ENCODE results near the gene VWF.

Gene VWF

DNA sequence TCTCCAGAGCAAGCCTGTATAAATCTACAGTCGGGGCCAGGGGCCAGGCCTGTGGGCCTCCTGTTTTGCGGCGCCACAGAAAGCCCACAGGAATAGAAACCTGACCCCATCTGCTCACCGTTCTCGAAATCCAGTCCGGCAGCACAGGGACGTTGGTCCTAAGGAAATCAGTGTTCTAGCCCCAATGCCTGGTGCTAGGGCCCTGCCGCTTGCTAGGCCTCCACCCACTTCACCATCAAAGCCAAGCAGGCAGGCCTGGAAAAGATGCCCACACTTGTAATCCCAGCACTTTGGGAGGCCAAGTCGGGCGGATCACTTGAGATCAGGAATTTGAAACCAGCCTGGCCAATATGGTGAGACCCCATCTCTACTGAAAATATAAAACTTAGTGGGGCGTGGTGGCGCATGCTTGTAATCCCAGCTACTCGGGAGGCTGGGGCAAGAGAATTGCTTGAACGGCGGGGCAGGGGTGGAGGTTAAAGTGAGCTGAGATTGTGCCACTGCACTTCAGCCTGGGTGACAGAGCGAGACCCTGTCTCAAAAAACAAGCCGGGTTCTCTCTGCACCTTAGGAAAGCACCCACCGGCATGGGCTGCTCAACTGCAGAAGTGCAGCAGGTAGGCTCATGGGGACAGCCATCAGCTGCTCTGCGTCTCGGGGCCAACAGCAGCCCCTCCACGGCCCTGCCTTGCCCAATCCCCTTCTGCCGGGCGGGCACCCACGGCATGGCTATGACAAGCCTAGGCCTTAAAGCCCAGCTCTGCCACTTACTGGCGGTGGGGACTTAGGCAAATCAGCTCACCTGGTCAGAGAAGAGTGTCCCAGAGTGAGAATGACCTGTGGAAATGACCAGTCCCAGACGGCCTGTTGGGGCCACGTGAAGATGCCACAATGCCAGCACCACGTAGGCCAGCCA lies 47.4 kb downstream of the VWF start:
- no peak for DNase-seq

DNA sequence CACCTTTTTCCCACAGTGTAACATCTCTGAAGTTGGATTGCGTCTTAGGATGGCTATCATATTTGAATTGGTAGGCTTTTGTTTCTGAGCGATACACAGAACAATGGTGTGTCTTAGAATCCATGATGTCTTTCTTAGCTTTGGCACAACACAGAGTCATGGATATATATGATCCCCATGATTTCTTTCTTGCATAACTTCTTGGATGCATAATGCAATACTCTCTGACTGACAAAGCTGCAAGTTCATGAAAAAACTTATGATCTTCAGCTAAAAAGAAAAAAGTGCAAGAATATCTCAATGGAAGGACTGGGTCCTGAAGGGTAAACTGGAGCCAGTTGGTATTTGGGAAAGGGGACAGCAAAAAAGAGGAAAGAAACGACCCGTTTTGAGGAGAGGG lies 48.1 kb downstream of the VWF start:
- no peak for DNase-seq

DNA sequence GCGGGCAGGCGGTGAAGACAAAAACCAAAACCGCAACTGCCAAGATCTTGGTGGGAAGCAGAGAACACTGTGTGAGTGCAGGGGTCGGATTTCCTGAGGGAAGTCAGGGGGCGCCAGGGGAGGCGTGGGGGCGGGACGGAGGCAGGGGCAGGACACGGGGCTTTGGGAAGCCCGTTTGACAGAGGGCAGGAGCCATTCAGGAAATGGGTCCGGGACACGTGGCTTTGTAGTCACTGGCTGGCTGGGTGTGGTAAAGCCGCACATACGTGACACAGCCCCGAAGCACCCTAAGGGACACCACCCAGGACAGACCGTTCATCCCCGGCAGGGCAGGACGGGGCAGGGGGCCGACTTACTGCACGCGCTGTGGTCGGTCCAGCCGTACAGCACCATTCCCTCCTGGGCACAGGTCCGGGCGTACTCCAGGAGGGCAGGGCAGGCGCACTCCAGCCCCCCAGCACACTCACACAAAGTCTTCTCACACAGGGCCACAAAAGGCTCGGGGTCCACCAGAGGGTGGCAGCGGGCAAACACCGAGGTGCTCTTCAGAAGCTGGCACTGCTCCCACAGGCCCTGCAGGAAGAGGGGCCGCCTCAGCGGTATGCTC lies 49.4 kb downstream of the VWF start:
- peak; percentile 61 to 72 for DNase-seq

DNA sequence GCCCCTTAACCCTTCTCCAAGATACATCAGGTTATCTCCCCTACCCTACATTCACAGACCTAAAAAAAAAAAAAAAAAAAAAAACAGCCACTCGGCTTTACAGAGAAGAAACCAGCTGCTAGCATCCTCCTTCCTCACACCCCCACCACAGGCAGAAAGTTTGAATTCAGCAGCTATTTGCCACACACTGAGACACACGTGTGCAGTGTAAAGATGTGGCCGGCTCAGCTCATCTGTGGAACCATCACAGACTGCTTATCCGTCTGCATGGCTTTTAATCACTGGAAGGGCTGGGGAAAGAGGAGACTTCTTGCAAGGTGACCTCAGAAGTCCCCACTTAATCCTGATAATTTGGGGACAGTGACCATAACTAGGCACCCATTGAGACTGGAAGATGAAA lies 50.0 kb downstream of the VWF start:
- DNase-seq = no peak

DNA sequence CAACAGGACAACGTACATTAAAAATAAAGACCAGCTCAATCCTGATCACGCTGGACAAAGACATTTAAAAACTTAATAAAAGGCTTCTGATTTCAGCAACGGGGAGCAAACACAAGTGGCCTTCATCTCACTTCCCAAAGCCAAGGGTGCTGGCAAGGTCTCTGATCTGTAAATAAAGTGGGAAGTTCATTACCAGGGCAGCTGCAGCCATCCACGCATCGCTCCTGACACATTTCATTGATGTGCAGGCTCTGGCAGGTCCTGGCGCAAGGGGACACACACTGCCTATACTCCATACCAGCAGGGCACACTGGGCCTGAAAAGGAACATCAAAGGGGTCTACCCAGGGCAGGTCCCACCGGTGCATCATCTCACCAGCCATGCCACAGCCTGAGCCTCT lies 51.0 kb downstream of the VWF start:
- peak; percentile 37 to 70 for DNase-seq

DNA sequence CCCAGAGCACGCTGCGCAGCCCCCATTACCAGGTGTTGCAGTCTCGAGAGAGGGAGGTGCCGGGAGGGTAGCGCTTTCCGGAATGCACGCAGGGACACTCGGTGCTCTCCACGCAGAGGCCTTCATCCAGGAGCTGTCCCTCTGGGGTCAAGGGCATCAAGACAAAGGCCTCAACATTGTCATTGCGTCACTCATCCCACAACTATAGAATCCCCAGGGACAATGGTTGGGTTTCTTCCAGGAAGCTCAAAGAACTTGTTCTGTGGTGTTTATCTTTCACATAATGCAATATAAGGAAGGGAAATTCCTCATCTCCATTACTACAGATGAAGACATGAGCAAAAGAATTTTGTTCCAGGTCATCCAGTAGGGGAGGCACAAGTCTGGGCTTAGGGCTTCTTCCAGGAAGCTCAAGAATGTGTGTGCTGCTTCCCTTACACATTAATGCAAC lies 52.1 kb downstream of the VWF start:
- DNase-seq = no peak

DNA sequence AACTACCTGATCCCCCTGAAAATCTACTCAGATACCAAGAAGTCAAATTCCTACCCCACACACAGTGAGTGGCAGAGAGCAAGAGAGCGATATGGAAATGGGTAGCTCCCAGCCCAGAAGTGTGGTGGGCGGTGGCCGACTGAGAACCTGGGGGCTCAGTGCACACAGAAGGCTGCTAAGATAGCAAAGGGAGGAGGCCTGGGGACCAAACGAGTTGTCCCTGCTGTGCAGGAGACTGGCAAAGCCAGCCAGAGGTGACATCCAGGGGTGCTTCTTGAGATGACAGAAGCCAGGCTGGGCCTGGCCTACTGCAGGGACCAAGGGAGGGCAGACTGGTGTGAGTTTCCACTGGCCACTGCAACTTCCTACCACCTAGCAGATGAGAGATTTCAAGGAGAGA lies 52.9 kb downstream of the VWF start:
- no peak for DNase-seq

DNA sequence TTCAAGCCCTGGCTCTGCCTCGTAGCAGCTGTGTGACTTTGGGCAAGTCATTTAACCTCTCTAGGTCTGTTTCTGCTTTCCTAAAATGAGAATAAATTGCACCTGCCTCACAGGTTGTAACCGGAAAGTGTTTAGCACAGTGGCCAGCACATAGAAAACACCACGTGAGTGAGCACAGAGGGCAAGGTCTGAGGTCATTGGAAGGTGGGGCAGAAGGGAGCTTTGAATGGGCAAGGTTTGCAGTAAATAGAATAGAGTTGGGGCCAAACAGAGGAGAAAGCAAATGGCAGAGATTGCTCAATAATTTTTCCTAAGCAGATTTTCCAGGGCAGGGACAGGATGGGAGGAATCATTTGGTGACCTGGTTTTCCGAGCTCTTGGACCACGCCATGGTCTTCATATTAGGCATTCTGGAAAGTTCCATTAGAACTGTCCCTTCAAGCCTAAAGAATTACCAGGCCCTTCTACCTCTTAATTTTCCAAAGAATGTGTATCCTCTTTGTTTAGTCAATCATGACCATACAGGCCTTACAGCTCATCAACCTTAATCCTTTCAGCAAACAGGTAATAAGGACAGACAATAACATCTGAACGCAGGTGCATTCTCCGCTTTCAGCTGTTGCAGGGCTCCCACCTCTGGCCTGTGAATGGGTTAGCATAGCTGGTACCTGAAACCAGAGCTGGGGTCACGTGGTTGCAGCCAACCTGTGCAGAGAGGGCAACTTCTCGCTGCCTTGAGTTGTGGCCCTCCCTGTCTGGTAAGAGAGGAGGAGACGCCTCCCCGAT lies 53.8 kb downstream of the VWF start:
- no peak for DNase-seq

DNA sequence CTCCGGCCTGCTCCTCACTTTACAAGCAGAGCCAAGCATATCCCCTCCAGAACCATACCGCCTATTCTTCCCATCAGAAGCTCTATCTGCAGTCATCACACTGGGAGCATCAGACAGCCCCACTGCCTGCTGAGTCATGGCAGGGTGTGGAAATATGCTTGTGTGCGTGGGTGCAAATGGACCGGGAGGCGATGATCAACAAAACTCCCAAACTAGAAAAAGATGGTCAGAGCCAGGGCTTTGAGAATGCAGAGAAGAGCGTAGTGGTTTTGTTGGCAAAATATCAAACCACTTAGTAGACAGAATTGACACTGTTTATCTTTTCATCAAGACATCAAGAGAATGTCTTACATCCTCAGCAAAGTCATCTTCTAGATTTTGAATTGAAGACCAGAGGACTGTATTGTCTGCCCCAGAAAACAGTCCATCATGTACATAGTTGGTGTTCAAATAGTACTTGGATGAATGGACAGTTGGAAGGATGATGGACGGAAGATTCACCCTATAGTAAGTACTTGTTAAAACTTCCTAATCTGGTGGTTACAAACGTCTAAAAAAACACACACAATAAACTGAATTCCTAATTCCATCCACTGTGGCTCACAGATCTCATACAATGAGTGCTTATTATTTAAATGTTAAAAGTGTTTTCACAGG lies 54.9 kb downstream of the VWF start:
- DNase-seq = peak; percentile 78 to 86

DNA sequence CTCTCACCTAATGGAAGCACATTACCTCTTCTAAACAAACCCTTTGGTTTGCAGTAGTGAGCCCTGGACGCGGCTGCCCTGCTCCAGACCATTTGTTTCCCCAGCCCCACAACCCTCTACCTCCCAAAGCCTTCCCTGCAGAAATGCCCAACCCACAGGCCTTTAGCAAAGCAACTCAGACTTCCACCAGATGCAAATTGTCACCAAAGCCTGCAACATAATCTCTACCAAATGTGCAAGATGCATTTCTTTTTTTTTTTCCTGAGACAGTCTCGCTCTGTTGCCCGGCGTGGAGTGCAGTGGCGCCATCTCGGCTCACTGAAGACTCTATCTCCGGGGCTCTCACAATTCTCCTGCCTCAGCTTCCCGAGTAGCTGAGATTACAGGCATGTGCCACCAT lies 56.2 kb downstream of the VWF start:
- no peak for DNase-seq

DNA sequence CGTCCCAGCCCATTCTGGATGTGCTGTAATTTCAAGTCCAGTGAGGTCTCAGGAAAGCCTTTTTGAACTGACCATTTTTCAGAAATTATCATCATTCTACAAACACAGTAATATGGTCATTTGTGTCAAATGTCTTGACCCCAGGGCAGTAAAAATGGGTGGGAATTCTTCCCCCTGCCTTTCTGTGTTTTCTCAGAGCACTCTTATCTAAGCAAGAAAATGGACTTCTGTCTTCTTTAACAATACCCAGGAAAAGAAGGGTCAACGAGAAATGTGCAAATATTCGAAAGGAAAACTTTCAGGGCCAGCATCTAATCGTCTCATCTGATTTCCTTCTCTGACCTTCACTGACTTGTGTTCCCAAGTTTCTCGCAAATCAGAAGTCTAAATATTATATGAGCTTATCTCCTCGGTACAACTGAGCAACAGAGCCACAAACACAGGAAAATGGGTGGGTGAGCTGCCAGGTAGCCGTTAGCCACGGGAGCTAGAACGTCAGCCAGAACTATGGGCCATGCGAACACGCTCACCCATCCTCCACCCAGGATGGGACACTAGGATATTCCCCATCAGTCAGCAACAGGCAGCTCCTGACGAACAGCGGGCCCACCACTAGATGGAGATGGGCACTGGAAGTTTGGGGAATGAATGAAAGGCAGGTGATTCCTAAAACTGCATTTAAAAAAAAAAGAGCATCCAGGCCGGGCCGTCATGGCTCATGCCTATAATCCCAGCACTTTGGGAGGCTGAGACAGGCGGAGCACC lies 57.1 kb downstream of the VWF start:
- DNase-seq = no peak

DNA sequence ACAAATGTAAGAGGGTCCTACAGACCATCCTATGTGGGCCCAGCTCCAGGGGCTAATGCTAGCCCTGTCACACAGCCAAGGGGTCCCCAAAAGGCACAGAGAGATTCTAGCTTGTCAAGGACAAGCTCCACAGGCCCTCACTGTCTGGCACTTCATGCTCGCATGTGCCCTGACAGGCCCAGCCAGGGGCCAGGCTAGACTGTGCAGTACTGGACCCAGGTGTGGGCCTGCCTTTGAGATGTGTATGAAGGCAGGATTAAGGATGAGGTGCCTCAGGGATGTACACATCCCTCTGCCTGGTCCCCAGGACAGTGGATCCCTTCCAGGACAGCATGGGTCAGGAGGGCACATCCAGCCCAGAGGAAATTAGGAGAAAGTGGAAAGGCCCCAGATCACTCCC lies 57.8 kb downstream of the VWF start:
- DNase-seq = no peak

DNA sequence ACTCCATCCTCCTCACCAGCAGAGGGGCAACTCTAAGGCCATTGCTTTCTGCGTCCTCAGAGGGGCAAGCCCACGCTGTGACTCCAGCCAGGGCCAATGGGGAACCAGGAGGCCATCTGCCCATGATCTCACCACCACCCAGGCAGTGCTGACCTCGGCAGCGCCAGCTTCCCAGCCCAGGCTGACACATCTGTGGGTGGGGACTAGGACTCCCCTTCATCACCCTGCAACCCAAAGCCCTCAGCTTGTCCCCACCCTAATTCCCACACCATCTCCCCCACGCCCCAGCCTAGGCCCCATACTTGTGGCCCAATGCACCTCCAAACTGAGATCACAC lies 58.6 kb downstream of the VWF start:
- DNase-seq = peak; percentile 75 to 94

DNA sequence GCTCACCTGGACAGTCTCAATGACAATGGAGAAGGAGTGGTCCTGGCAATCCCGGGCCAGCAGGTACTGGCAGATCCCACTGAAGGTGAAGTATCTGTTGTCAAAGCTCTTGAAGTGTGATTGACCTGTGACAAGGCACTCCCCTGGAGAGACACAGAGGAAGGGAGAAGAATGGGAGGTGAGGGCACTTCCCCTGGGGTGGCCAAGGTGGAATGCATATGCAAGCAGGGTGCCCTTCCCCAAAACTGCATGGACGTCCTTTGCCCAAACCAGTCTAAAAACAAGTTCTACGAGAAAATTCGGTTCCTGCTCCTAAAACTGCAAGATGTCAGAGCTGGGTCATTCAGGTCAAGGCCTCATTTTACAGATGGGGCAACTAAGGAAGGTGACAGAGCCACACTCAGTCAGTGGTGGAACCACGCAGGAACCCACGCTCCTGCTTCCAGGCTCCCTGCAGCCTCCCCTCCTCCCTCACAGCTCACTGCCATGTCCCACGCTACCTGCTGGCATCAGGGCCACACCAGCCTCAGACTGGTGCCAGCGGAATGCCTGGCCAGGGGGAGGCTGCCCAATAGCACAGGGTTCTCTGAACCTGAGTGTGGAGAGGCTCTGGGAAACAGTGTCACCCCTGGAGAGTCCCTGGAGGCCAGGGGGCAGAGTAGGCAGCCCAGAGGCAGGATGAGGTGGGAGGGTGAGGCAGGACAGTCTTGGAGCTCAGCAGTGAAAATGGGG lies 59.2 kb downstream of the VWF start:
- peak in 1 of 2 donors; percentile 49 for DNase-seq

DNA sequence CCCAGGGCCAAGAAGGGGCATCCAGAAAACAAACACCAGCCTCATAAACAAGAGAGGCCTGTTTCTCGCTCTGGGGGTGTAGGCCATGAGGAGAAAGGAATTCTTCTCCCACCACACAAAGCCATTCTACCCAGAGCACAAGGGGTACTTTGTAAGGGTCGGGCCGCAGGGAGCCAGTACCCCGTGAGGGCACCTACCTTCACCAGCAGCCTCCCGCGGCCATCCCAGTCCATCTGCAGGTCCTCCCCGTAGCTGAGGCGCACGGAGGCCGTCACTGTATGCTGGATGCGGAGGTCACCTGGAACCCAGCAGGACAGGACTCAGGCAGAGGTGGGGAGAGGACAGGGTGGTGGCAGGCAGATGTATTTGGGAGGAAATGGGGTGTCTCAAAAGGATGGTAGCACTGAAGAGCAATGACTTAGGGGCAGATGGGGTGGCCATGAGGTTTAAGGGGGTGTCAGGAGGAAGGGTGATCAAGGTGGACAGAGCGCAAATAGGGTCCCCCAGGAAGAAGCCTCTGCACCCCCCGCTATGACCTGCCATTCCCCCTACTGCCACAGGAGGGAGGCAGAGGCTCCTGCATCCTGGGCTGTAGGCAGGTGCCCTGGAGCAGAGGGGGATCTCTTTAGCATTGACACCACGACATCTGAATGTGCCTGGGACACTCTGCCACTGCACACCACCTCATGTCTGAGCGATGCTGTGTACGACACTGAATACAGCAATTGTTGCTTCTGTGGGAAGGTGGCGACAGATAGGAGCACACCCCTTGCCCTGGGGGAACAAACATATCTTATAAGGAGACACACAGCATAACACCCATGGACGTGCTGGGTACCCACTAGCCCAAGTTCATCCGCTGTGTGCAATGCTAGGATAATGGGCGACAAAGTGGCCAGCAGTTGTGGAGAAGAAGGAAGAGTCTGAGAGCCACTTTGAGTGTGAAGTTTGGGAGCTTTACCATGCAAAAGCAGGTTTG lies 61.4 kb downstream of the VWF start:
- DNase-seq = peak; percentile 43 to 63

DNA sequence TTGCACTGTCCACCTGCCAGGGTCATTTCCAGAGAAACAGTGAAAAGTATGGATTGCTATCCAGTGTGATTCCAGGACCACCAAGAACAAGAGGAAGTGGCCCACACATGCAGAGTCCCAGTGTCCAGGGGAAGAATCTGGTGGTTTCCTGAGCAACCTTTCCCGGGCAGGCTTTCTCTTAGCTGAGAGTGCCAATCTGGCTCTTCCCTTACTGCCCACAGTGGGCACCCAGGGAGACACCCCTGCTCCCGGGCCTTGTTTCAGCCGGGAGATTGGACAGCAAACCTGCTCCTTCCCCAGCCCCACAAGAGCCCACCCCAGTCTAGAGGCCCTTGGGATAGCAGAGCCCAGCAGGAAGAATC lies 62.1 kb downstream of the VWF start:
- no peak for DNase-seq

DNA sequence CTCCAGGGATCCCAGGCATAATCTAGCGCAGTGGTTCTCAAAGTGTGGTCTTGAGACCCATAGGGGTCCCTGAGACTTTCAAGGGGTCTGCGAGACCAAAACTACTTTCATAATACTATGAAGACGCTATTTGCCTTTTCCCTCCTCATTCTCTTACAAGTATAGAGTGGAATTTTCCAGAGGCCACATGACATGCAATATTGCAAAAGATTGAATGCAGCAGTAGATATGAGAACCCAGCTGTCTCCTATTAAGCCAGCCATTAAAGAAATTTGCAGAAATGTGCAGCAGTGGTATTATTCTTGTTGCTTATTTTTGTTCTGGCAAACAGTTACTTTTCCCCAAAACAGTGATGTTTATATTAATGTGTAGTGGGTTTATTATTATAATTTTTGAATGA lies 62.8 kb downstream of the VWF start:
- peak in 1 of 2 donors; percentile 15 for DNase-seq

DNA sequence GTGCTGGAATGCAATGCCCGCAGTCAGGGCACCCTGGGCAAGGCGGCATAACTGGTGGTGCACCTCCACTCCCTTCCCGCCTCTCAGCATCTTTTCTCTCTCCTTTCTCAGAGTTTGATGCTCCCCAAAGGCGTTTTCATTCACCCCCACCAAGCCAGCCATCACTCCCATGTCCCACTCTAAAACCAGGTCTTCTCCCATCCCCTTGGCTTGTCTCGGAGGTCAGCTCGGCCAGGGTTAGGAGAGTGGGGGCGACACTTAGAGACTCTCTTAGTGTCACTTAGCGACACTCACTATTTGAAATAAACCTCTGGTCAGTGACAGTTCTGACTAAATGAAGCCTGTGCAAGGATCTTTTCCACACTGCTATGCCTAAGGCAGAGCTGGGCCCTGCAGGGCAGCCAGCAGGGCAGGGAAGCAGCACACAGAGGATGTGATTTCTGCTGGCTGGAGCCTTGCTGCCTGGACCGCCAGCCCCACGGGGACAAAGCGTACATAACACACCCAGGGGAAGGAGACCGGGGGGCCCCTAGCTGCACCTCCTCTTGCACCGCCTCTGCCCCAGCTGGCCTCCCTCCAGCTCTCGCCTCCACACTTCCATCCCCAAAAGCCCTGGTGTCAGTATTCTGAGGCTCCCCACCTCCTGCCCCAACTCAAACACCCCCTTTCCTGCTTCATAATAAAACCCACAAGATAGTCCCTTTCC lies 64.5 kb downstream of the VWF start:
- peak in 1 of 2 donors; percentile 14 for DNase-seq

DNA sequence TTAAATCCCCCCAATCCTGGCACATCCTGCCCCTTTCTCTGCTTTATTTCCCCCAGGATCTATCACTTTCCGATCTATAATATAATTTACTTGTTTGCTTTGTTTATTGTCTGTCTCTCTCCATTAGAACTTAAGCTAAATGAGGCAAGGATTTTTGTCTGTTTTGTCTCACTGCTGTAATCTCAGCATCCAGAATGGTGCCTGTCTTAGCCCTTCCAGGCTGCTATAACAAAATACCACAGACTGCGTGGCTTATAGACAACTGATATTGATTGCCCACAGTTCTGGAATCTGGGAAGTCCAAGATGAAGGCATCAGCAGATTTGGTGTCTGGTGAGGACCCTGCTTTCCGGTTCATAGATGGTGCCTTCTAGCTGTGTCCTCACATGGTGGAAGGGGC lies 65.2 kb downstream of the VWF start:
- no peak for DNase-seq

Data from inflammatory macrophage (primary cell).